Subcutaneous abdominal adipose tissue (tissue), 5 donors: ENCODE results near the gene ERF.

Source experiments
- H3K27ac ChIP-seq: one replicate; pipeline ENCODE4 v1.7.0; 2013; ENCODE audit warnings: low read depth, mild to moderate bottlenecking, inconsistent platforms, low read length, moderate library complexity
- H3K27me3 ChIP-seq, 5 donors: one replicate each; pipeline ENCODE4 v1.7.0; 2013; ENCODE audit warnings: low read length in 5 of 5, inconsistent platforms in 1 of 5; ENCODE audit not compliant: control insufficient read depth in 5 of 5, insufficient read depth in 4 of 5
- H3K36me3 ChIP-seq, 5 donors: one replicate each; pipeline ENCODE4 v1.7.0; 2013; ENCODE audit warnings: low read length in 5 of 5; ENCODE audit not compliant: control insufficient read depth in 5 of 5, insufficient read depth in 5 of 5
- H3K4me1 ChIP-seq, 5 donors: one replicate each; pipeline ENCODE4 v1.7.0; 2013; ENCODE audit warnings: low read length in 5 of 5, mild to moderate bottlenecking in 3 of 5, moderate library complexity in 1 of 5; ENCODE audit not compliant: control insufficient read depth in 5 of 5, insufficient read depth in 5 of 5
- H3K4me3 ChIP-seq, 5 donors: one replicate each; pipeline ENCODE4 v1.7.0; 2013; ENCODE audit warnings: low read length in 5 of 5, low read depth in 1 of 5
- H3K9ac ChIP-seq, 5 donors: one replicate each; pipeline ENCODE4 v1.7.0; 2013; ENCODE audit warnings: low read length in 5 of 5, mild to moderate bottlenecking in 4 of 5, moderate library complexity in 3 of 5
- H3K9me3 ChIP-seq, 5 donors: one replicate each; pipeline ENCODE4 v1.7.0; 2013; ENCODE audit warnings: low read length in 5 of 5; ENCODE audit not compliant: control insufficient read depth in 5 of 5
- donor health status: healthy.
- donor health status: healthy.
- donor health status: healthy.
- donor health status: healthy.
- donor health status: healthy.

Gene ERF

DNA sequence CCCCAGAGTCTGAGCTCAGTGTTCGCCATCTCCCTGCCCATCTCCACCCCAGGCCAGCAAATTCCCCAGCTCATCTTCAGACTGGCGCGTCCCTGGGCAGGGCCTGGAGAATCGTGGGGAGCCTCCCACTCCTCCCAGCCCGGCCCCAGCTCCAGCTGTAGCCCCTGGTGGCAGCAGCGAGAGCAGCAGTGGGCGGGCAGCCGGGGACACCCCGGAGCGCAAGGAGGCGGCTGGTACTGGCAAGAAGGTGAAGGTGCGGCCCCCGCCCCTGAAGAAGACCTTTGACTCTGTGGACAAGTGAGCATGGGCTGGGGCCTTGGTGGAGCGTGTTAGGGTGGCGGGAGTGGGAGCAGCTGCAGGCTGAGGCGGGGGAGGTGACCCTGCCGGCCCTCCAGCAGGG, 38.6 kb upstream of the ERF start:
- no peaks in the 10 kb centered on the region for H3K4me1 ChIP-seq
- H3K9me3 ChIP-seq, result no peaks in the 10 kb centered on the region
- no peak overlapping the region for H3K27ac ChIP-seq
- no peaks in the 10 kb centered on the region for H3K27me3 ChIP-seq
- H3K4me3 ChIP-seq, result no peak overlapping the region
- peaks cover 0 to 72% (median 68%) of the 10 kb centered on the region in 5 donors for H3K36me3 ChIP-seq
- no peak overlapping the region for H3K9ac ChIP-seq

- H3K9ac ChIP-seq, result no peak overlapping the region
- H3K9me3 ChIP-seq, result no peaks in the 10 kb centered on the region
- no peaks in the 10 kb centered on the region for H3K4me1 ChIP-seq
- no peaks in the 10 kb centered on the region for H3K27me3 ChIP-seq
- H3K4me3 ChIP-seq, result no peak overlapping the region
- no peak overlapping the region for H3K27ac ChIP-seq
- H3K36me3 ChIP-seq, result peaks cover 0 to 78% (median 74%) of the 10 kb centered on the region in 5 donors
These were observed 38.0 kb upstream of the ERF start for GRCh38 chr19:42292963-42293362.

- H3K4me3 ChIP-seq, result no peak overlapping the region
- H3K36me3 ChIP-seq, result peaks cover 0 to 85% (median 80%) of the 10 kb centered on the region in 5 donors
- H3K4me1 ChIP-seq, result no peaks in the 10 kb centered on the region
- no peaks in the 10 kb centered on the region for H3K9me3 ChIP-seq
- no peaks in the 10 kb centered on the region for H3K27me3 ChIP-seq
- no peak overlapping the region for H3K9ac ChIP-seq
- H3K27ac ChIP-seq, result no peak overlapping the region
These were observed 37.4 kb upstream of the ERF start for GRCh38 chr19:42292042-42292960.

- peaks cover 0 to 86% (median 85%) of the 10 kb centered on the region in 5 donors for H3K36me3 ChIP-seq
- no peak overlapping the region for H3K9ac ChIP-seq
- no peaks in the 10 kb centered on the region for H3K27me3 ChIP-seq
- H3K4me1 ChIP-seq, result peaks cover 0 to 3% (median 3%) of the 10 kb centered on the region in 5 donors
- H3K9me3 ChIP-seq, result no peaks in the 10 kb centered on the region
- no peak overlapping the region for H3K4me3 ChIP-seq
- H3K27ac ChIP-seq, result no peak overlapping the region
These were observed 36.5 kb upstream of the ERF start for GRCh38 chr19:42291435-42291810.

DNA sequence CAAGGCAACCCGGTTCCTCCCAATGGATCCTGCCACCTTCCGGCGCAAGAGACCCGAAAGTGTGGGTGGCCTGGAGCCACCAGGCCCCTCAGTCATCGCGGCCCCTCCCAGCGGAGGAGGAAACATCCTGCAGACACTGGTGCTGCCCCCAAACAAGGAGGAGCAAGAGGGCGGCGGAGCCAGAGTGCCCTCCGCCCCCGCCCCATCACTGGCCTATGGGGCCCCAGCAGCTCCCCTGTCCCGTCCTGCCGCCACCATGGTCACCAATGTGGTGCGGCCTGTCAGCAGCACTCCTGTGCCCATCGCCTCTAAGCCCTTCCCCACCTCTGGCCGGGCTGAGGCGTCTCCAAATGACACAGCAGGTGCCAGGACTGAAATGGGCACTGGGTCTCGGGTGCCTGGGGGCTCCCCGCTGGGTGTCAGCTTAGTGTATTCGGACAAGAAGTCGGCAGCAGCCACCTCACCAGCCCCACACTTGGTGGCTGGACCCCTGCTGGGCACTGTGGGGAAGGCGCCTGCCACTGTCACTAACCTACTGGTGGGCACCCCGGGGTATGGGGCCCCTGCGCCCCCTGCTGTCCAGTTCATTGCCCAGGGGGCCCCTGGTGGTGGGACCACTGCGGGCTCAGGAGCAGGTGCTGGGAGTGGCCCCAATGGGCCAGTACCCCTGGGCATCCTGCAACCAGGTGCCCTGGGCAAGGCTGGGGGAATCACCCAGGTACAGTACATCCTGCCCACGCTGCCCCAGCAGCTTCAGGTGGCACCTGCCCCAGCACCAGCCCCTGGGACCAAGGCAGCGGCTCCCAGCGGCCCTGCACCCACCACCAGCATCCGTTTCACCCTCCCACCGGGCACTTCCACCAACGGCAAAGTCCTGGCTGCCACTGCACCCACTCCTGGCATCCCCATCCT, 35.9 kb upstream of the ERF start:
- H3K27ac ChIP-seq, result no peak overlapping the region
- H3K4me1 ChIP-seq, result peaks cover 4 to 10% (median 10%) of the 10 kb centered on the region in 5 donors
- H3K27me3 ChIP-seq, result no peaks in the 10 kb centered on the region
- no peak overlapping the region for H3K4me3 ChIP-seq
- peaks cover 0 to 86% (median 85%) of the 10 kb centered on the region in 5 donors for H3K36me3 ChIP-seq
- no peak overlapping the region for H3K9ac ChIP-seq
- no peaks in the 10 kb centered on the region for H3K9me3 ChIP-seq

- peaks cover 9 to 16% (median 16%) of the 10 kb centered on the region in 5 donors for H3K4me1 ChIP-seq
- no peaks in the 10 kb centered on the region for H3K9me3 ChIP-seq
- no peak overlapping the region for H3K27ac ChIP-seq
- H3K9ac ChIP-seq, result no peak overlapping the region
- no peak overlapping the region for H3K4me3 ChIP-seq
- no peaks in the 10 kb centered on the region for H3K27me3 ChIP-seq
- H3K36me3 ChIP-seq, result peaks cover 0 to 83% (median 79%) of the 10 kb centered on the region in 5 donors
These were observed 35.2 kb upstream of the ERF start for GRCh38 chr19:42290136-42290522.

GRCh38 chr19:42289556-42290041, 34.7 kb upstream of the ERF start:
- H3K4me3 ChIP-seq, result no peak overlapping the region
- no peaks in the 10 kb centered on the region for H3K9me3 ChIP-seq
- H3K9ac ChIP-seq, result no peak overlapping the region
- H3K27me3 ChIP-seq, result no peaks in the 10 kb centered on the region
- no peak overlapping the region for H3K27ac ChIP-seq
- peaks cover 0 to 80% (median 77%) of the 10 kb centered on the region in 5 donors for H3K36me3 ChIP-seq
- H3K4me1 ChIP-seq, result peaks cover 11 to 22% (median 22%) of the 10 kb centered on the region in 5 donors

DNA sequence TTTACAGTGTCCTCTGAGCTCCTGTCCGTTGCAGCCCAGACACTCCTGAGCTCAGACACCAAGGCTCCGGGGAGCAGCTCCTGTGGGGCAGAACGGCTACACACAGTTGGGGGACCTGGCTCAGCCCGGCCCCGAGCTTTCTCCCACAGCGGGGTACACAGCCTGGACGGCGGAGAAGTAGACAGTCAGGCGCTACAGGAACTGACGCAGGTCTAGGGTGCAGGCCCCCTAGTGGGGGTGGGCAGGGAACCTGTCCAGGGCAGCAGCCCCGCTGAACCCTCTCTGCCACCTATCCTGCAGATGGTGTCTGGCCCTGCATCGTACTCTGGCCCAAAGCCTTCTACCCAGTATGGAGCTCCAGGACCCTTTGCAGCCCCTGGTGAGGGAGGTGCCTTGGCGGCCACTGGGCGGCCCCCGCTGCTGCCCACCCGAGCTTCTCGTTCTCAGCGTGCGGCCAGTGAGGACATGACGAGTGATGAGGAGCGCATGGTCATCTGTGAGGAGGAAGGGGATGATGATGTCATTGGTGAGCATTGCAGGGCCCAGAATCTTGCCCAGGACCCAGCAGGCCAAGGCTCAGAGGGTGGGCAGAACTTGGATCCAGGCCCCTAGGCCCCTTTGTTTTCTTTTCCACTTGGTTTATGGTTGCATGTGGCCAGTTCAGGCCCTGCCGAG, 34.1 kb upstream of the ERF start:
- H3K36me3 ChIP-seq, result peaks cover 0 to 74% (median 71%) of the 10 kb centered on the region in 5 donors
- H3K27me3 ChIP-seq, result no peaks in the 10 kb centered on the region
- no peak overlapping the region for H3K4me3 ChIP-seq
- no peak overlapping the region for H3K27ac ChIP-seq
- no peak overlapping the region for H3K9ac ChIP-seq
- peaks cover 11 to 23% (median 23%) of the 10 kb centered on the region in 5 donors for H3K4me1 ChIP-seq
- no peaks in the 10 kb centered on the region for H3K9me3 ChIP-seq

GRCh38 chr19:42288387-42288786, 33.5 kb upstream of the ERF start:
- Histone ChIP-seq H3K36me3 (peaks cover 0 to 67% (median 65%) of the 10 kb centered on the region in 5 donors), H3K27ac (no peak overlapping the region), H3K9ac (no peak overlapping the region), H3K4me3 (no peak overlapping the region), H3K27me3 (no peaks in the 10 kb centered on the region), H3K9me3 (no peaks in the 10 kb centered on the region), H3K4me1 (peaks cover 11 to 25% (median 25%) of the 10 kb centered on the region in 5 donors)
